ENCODE data around the gene ZC2HC1B.

- TF ChIP-seq POLR2AphosphoS5 (IDR thresholded peaks at IDR 0.05; ENCODE audit: low read depth, low read length) (no peak), SIN3A (IDR thresholded peaks at IDR 0.05; ENCODE audit: borderline replicate concordance, insufficient read depth, low read length) (no peak), FOXP2 (optimal IDR thresholded peaks at IDR 0.05; ENCODE audit: borderline replicate concordance, extremely low read depth, extremely low read length, insufficient read depth) (no peak), REST (IDR thresholded peaks at IDR 0.05; ENCODE audit: insufficient read depth in 1 of 2, low read depth in 2 of 2, low read length in 2 of 2) (no peak), TAF1 (IDR thresholded peaks at IDR 0.05; ENCODE audit: borderline replicate concordance, insufficient read depth, low read length) (no peak)
These were observed 4.2 kb upstream of the ZC2HC1B start for GRCh38 chr6:143859891-143860660.

All from PFSK-1 (cell line).